HG03095 (cell line): ENCODE results near the gene SP3.
A peak's percentile ranks its signal among the peaks of the same experiment; 100 is the strongest.

Source experiments
- ATAC-seq: cut with Tn5 transposase; IDR thresholded peaks from one replicate; pipeline ENCODE4 v1.9.1; 2021; ENCODE audit warnings: moderate library complexity; ENCODE audit not compliant: unreplicated experiment

The SP3 gene

GRCh38 chr2:173969886-173970285 is 4.7 kb upstream of the SP3 start:
- no peak for ATAC-seq

GRCh38 chr2:173968551-173968950 is 3.4 kb upstream of the SP3 start:
- ATAC-seq, result no peak

- ATAC-seq, result no peak
Measured at GRCh38 chr2:173966274-173967098, 1.3 kb upstream of the SP3 start.

- peak; percentile 0 for ATAC-seq
Measured at GRCh38 chr2:173964565-173965371, 405 bp downstream of the SP3 start.

- ATAC-seq, result peak; percentile 44
Measured at GRCh38 chr2:173963817-173964564, 1.2 kb downstream of the SP3 start.

- ATAC-seq, result peak; percentile 19
Measured at GRCh38 chr2:173963323-173963816, 1.8 kb downstream of the SP3 start.

GRCh38 chr2:173962583-173963110 is 2.5 kb downstream of the SP3 start:
- ATAC-seq, result no peak

GRCh38 chr2:173962031-173962430 is 3.1 kb downstream of the SP3 start:
- no peak for ATAC-seq

GRCh38 chr2:173961346-173961705 is 3.8 kb downstream of the SP3 start:
- ATAC-seq, result no peak

- ATAC-seq, result no peak
Measured at GRCh38 chr2:173959909-173960308, 5.3 kb downstream of the SP3 start.

GRCh38 chr2:173959358-173959884 is 5.8 kb downstream of the SP3 start:
- ATAC-seq, result no peak

GRCh38 chr2:173958198-173958846 is 6.9 kb downstream of the SP3 start:
- ATAC-seq, result no peak

GRCh38 chr2:173957517-173957916 is 7.7 kb downstream of the SP3 start:
- no peak for ATAC-seq

- no peak for ATAC-seq
Measured at GRCh38 chr2:173956454-173956853, 8.7 kb downstream of the SP3 start.

GRCh38 chr2:173955867-173956266 is 9.3 kb downstream of the SP3 start:
- no peak for ATAC-seq

GRCh38 chr2:173955004-173955403 is 10.2 kb downstream of the SP3 start:
- no peak for ATAC-seq

- no peak for ATAC-seq
Measured at GRCh38 chr2:173953047-173953424, 12.1 kb downstream of the SP3 start.

- no peak for ATAC-seq
Measured at GRCh38 chr2:173952267-173953046, 12.7 kb downstream of the SP3 start.

- no peak for ATAC-seq
Measured at GRCh38 chr2:173948842-173949241, 16.3 kb downstream of the SP3 start.

GRCh38 chr2:173948198-173948597 is 17.0 kb downstream of the SP3 start:
- ATAC-seq, result no peak
